Uterus (tissue), 2 donors: ENCODE results near the gene BOLA1.

ENCODE experiments used
- CTCF ChIP-seq, 4 experiments: fragments of 200-600 bp in 2 of 4; fragments of 450-650 bp in 2 of 4; sonication (generic) in 2 of 4; IDR thresholded peaks; one replicate each; pipeline ENCODE4 v1.5.1; 2016 to 2019; ENCODE audit warnings: antibody characterized with exemption in 4 of 4, mild to moderate bottlenecking in 2 of 4, moderate library complexity in 1 of 4
- POLR2A ChIP-seq, 2 donors: fragments of 450-650 bp; IDR thresholded peaks; one replicate each; pipeline ENCODE4 v1.6.1; 2016; ENCODE audit warnings: antibody characterized with exemption in 2 of 2, mild to moderate bottlenecking in 1 of 2, moderate library complexity in 1 of 2

DNA sequence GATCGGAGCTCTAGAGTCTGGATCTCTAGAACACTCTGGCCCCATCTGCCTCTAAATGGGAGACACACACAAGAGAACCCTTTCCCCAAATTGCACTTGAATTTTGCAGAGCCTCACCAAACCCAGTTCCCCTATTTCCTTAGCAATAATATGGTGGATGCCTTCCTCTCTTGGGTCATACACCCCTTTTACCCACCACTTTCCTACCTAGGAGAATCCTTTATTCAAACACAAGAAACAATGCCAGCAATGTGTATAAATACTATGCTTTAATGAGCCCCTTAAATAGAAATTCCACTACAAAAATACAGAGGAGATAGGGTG, 29.0 kb downstream of the BOLA1 start:
- TF ChIP-seq POLR2A (IDR thresholded peaks at IDR 0.05) = no peak
- TF ChIP-seq CTCF (IDR thresholded peaks at IDR 0.05) = no peak
